GM19099 (cell line): ENCODE measurements around the gene CCSER1.

Source experiments
- POLR2A ChIP-seq: IDR thresholded peaks from 3 replicates; pipeline ENCODE4 v1.6.1; 2011; ENCODE audit warnings: low read depth; ENCODE audit not compliant: insufficient read length; ENCODE audit errors: extremely low read depth

Gene CCSER1

DNA sequence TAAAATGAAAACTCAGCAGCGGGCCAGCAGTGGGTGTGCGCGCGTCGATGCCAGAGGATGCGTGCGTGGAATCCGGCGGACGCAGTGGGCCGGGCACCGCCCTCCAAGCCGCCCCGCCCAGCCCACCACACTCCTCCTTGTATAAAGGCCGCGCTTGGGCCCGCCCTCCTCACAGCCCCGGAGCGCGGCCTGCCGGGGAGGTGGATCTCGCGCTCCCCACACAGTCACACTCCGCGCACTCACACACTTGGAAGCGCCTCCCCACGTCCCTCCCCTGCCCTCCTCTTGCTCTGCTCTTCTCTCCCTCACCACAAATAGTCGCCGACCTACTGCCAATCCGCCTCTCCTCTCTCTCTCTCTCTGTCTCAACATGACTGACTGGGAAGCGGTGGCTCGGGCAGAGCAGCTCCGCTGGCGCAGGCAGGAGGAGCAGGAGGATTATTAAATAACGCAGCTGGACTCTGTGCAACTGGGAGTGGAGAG is at the start of gene CCSER1:
Gene CCSER1 (plus strand): TSS at position 172 of the 483 bp plus-strand sequence.
- TF ChIP-seq POLR2A, result peak; percentile 99

DNA sequence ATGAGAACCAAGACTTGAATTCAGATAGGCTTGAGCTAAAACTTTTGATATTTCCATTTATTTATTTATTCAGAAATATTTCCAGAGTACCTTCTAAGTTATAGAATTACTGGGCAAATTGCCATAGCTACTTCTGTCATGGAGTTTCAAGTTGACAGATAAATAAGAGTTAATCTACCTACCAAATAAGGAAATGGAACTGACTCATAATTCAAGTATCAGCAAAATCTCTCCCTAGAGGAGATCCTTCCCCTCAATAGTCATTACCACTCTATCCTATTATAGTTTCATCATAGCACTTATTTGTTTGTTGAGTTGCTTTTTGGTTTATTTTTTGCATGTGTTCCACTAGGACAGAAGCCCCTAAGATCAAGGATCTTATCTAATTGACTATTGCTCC is 48.8 kb upstream of the CCSER1 start:
- no peak for TF ChIP-seq POLR2A

DNA sequence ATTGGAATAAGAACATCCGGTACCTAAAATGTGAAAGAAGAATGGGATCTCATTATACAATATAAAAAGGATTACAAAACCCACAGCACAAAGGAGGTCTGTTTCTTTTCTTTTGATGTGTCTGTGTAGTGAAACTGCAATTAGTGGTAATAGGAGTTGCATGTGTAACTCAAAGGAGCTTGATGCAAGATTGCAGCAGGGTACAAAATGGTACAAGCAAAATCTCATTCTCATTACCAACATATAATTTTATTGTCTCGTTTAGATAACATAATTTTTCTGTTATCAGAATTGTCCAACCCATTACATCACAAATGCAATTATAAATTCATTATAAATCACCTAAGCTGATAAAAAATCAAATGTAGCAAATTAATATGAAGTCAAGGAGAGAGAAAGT is 47.1 kb upstream of the CCSER1 start:
- no peak for TF ChIP-seq POLR2A

DNA sequence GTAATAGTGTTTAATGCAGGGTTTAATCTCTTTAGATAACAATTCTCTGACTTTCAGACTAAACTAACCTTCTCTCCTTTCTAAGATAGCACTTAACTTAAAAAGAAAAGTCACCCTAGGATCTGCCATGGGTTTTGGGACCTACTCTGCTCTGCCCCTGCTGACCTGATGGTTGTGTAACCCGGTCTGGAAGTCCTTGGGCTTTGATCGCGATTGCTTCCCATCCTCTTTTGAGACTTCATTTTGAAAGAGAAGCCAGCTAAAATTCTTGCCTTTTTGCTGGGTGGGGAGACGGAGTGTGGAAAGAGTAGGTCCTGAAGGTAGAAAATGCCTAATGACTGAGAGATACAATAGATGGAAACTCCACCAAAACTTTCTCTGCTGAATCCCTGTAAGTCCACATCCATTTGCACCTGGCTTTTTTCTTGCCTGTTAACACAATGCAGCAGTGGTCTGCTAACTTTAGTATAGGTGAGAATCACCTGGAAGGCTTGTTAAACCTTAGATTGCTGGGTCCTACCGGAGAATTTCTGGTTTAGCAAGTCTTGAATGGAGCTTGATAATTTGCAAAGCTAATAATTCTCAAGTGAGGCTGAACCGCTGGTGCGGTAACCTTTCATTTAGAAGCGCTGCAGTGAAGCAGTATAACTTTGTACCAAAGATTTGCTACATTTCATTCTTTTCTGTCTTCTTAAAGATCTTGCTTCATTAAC is 45.6 kb upstream of the CCSER1 start:
- no peak for TF ChIP-seq POLR2A

DNA sequence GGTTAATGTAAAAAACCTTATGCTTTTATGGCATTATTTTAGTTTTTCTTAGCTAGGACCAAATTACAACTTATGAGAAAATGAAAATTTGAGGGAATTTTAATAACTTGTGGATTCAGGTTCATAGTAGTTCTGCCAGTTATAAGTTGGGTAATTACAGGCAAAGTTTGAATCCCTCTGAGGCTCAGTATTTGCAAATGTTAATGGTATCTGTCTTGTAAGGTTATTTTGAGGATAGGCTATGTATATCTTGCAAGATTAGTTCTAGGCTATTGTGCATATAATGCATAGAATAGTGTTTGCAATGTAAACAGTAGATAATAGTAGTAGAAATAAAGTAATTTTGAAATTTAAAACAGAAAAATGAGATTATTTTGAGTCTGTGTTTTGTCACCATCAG is 44.7 kb upstream of the CCSER1 start:
- TF ChIP-seq POLR2A, result no peak

DNA sequence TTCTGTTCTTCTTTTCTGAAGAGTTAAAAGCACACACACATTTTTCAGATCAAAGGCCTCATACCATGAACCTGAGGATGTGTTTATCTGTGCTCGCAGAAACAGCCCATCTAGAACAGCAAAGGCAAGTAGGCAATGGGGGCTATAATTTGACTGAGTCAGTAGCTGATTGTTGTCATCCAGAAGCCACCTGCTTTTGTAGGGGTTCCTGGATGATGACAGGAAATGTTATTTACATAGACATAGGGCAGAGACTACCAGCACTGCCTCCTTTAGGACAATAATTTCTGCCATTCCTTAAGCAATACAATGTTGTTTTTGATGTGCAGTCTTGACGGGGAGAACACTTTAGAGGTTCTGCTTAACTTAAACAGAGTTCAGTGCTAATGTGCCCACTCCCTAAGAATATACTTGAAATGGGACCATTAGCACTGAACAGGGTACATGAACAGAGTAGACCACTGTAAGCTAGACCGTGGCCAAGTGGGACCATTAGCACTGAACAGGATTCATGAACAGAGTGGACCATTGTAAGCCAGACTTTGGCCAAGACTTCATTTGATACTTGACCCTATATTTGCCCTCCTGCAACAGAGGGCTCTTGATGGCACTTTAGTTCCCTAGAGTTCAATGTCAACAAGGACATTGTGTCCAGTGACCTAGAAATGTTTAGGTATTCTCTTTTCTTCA is 42.8 kb upstream of the CCSER1 start:
- no peak for TF ChIP-seq POLR2A

DNA sequence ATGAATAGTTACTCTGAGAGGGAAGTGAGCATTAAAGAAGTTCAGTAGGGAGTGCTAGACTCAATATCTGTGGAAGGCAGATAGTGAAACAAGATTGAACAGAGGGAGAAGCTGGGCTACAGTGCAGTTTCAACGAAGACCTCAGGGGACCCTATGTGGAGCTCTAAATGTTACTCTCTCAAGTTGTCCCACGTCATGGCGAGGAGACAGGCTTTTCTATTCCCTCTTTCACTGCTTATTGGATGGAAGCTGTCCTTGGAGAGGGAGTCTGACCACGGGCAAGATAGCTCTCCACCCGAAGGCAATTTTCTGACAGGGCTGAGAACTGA is 42.3 kb upstream of the CCSER1 start:
- TF ChIP-seq POLR2A, result no peak

DNA sequence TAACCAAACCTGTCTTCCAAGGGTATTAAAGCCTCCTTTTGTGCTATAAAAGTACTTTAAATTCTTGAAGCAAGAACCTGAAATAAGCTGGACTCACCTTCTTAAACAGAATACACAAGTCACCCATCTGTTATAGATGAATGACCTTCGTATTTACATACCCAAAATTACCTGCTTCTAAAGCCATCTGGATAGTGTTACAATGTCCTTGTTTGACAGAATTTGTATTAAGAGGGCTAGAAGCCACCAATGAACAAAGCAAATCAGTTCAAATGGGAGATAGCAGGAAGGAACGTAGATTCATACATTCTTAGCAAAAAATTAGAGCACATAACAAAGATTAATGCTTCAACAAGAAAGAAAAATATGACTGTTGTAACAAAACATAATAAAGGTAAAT is 33.7 kb upstream of the CCSER1 start:
- no peak for TF ChIP-seq POLR2A

DNA sequence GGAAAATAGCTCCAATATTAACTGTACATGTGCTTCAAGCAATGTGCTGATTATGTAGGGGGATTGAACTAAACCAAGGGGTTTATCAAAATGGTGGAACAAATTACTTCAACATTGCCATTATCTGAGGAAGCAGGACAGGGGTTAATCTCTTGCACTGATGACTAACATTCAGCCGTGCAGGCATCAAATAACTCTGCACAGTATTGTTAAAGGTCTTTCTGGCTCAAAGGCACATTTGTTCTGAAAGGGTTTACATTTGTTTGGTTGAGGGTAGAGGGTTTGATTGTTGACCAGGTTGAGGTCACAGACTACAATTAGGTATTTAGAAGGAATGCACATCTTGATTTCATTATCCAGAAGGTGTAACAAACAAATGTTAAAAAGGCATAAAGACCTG is 32.2 kb upstream of the CCSER1 start:
- TF ChIP-seq POLR2A, result no peak

DNA sequence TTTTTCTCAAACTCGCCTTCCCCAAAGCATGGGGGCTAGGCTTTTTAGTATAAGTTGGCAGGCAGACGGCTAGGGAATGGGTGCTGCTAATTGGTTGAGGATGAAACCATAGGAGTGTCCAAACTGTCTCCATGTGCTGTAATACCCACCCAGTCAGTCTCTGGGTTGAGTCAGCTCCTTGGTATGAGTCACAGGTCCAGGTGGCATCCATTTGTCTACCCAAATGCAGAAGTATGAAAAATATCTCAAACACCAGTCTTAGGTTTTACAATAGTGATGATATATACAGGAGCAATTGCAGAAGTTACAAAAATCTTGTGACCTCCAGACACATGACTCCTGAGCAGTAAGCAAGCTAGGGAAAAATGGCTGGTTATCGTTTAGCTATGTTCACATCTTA is 27.4 kb upstream of the CCSER1 start:
- no peak for TF ChIP-seq POLR2A

DNA sequence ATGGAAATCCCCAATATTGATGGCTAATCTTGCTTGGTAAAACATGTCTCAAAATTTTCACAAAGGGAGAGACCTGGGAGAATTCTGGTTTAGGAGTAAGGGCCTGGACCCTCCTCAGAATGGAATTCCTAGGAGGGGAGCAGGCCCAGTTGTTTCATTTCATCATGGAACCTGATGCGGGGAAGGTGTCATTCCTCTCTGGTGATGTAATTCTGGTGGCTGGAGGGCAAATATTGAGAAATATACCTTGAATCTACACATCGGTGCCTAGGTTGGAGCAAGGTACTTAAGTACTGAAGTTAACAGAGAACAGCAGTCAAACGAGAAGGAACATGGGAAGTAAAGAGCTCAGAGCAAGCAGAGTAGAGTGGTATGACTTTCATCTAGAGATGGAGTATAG is 23.2 kb upstream of the CCSER1 start:
- no peak for TF ChIP-seq POLR2A

DNA sequence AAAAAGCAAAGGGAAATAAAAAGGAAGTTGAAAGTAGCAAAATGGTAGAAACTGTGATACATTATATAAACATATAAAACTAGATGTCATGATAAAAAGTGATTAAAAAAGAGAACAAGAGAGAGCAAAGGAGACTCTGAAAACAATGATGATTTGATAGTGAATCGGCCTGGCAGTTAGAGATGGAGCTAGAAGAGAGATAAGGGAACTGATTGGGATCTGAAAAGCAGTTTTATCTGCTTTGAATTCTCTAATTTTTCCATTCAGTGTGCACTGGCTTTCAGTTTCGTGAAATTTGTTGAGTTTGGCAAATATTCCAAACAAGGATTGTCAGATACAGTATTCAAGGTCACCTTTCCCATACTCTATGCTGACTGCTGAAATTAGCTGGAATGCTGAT is 21.9 kb upstream of the CCSER1 start:
- TF ChIP-seq POLR2A, result no peak

DNA sequence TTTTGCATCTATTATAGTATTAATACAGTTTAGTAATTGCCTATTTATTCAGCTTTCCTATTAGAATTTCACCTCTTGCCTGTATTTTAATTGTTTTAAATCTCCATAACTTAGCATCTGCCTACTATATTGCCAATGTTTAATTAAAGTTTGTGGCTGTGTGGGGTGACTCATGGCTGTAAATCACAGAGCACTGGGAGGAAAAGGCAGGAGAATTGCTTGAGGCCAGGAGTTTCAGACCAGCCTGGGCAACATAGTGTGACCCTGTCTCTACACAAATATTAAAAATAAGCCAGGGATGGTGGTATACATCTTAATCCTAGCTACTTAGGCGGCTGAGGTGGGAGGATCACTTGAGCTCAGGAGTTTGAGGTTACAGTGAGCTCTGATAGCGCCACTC is 14.5 kb upstream of the CCSER1 start:
- TF ChIP-seq POLR2A, result no peak

DNA sequence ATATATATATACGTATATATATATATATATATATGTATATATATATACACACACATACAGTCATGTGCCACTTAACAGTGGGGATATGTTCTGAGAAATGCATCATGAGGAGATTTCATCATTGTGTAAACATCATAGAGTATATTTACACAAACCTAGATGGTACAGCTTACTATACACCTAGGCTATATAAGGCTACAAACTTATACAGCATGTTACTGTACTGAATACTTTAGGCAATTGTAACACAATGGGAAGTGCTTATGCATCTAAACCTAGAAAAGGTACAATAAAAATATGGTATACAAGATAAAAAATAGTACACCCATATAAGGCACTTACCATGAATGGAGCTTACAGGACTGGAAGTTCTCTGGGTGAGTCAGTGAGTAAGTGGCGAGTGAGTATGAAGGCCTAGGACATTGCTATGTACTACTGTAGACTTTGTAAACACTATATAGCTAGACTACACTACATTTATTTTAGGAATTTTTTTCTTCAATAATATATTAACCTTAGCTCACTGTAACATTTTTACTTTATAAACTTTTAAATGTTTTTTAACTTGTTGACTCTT is 13.2 kb upstream of the CCSER1 start:
- TF ChIP-seq POLR2A, result no peak

DNA sequence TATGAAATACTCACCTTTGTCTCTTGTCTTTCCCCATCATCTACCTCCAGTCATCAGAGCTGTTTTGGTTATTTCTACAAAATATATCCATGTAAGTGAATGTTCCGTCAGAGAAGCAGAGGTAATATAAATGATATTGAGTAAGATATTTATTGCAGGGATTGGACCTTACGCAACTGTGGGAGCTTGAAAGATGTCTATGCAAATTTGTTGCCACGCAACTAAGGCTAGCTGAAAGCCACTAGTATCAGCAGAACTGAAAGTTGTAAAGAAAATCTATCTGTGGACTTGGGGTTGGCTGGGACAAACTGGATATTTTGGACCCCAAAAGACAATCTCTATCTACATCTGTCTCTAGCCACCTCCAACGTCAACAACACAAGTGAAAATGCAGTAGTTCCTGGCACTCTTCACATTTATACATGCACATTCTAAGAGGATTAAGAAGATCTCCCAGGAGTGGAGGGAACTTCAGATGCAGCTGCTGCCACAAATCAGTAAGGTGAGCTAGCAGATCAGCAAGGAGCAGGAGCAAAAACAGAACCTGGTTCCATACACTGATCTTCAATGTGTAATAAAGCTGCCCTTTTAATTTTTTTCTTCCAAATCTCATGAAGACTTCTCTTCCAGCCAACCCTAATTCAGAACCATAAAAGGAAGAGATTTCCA is 8.5 kb upstream of the CCSER1 start:
- TF ChIP-seq POLR2A, result no peak

DNA sequence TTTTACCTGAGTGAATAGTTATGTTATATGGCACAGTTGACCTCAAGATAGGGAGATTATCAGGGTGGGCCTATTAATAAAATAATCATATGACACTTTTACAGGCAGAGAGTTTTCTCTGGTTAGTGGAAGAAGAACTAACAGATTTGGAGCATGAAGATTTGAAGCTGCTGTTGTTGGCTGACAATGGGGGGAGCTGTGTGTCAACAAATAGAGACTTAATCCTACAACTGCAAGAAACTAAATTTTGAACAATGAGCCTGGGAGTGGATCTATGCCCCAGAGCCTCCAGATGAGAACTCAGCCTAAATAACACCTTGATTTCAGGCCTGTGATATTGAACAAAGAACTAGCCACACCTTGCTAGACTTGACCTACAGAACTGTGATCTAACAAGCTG is 7.2 kb upstream of the CCSER1 start:
- TF ChIP-seq POLR2A, result no peak

DNA sequence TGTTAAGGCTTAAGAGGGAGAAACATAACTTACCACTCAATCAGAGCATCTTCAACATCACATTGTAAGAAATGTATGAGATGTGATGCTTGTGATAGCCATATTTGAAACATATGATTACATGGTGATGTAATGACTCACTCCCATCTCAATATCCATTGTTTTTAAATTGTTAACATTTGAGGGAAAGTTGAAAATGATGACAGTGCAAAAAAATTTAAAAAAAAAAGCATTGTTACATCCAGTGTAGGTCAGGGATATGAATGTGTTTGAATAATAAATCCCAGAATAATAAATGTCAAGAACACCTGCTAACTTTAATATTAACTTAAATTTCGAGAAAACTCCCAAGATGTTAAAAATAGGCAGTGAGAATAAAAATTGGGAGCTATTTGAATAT is 6.4 kb upstream of the CCSER1 start:
- no peak for TF ChIP-seq POLR2A
